Endothelial cell of hepatic sinusoid (primary cell): ENCODE measurements around the gene SYNE3.

ENCODE experiments used
- in situ Hi-C: cut with HindIII; loops from 2 replicates; pipeline ENCODE4 v1.10.0; 2017; ENCODE audit warnings: low sequenced_read_pairs

Gene SYNE3

GRCh38 chr14:95516554-95517181, at the start of gene SYNE3:
Gene SYNE3, minus strand, starts transcription at chr14:95516650. Its CDS starts 40,829 bp downstream, at chr14:95475821.
- in situ Hi-C loops: no loop called here

- in situ Hi-C loops: loop anchor here (5.0 to 25.0 kb wide), 2 partner anchors 68 to 448 kb away; no protein-coding TSS in a partner anchor
Measured at GRCh38 chr14:95564060-95564459, 47.6 kb upstream of the SYNE3 start.

GRCh38 chr14:95562892-95563685, 46.6 kb upstream of the SYNE3 start:
- in situ Hi-C loops: loop anchor here (5.0 to 25.0 kb wide), 2 partner anchors 69 to 449 kb away; no protein-coding TSS in a partner anchor

- in situ Hi-C loops: loop anchor here (5.0 to 25.0 kb wide), 2 partner anchors 71 to 451 kb away; no protein-coding TSS in a partner anchor
Measured at GRCh38 chr14:95561001-95561412, 44.6 kb upstream of the SYNE3 start.

- in situ Hi-C loops: loop anchor here (25.0 kb wide), 1 partner anchor 453 kb away; no protein-coding TSS in a partner anchor
Measured at GRCh38 chr14:95559203-95559602, 42.8 kb upstream of the SYNE3 start.

- in situ Hi-C loops: loop anchor here (25.0 kb wide), 1 partner anchor 454 kb away; no protein-coding TSS in a partner anchor
Measured at GRCh38 chr14:95557832-95558231, 41.4 kb upstream of the SYNE3 start.

- in situ Hi-C loops: loop anchor here (25.0 kb wide), 1 partner anchor 455 kb away; no protein-coding TSS in a partner anchor
Measured at GRCh38 chr14:95557291-95557690, 40.8 kb upstream of the SYNE3 start.

- in situ Hi-C loops: loop anchor here (25.0 kb wide), 1 partner anchor 457 kb away; no protein-coding TSS in a partner anchor
Measured at GRCh38 chr14:95555053-95555452, 38.6 kb upstream of the SYNE3 start.

- in situ Hi-C loops: loop anchor here (25.0 kb wide), 1 partner anchor 459 kb away; no protein-coding TSS in a partner anchor
Measured at GRCh38 chr14:95553141-95553540, 36.7 kb upstream of the SYNE3 start.

GRCh38 chr14:95551435-95551834, 35.0 kb upstream of the SYNE3 start:
- in situ Hi-C loops: loop anchor here (25.0 kb wide), 1 partner anchor 461 kb away; no protein-coding TSS in a partner anchor

GRCh38 chr14:95549656-95550585, 33.5 kb upstream of the SYNE3 start:
- in situ Hi-C loops: loop anchor here (5.0 to 25.0 kb wide), 4 partner anchors 88 to 722 kb away; no protein-coding TSS in a partner anchor

- in situ Hi-C loops: loop anchor here (5.0 to 25.0 kb wide), 3 partner anchors 86 to 724 kb away; no protein-coding TSS in a partner anchor
Measured at GRCh38 chr14:95548328-95548929, 32.0 kb upstream of the SYNE3 start.

- in situ Hi-C loops: loop anchor here (5.0 to 25.0 kb wide), 3 partner anchors 85 to 725 kb away; no protein-coding TSS in a partner anchor
Measured at GRCh38 chr14:95547626-95548327, 31.3 kb upstream of the SYNE3 start.

- in situ Hi-C loops: loop anchor here (5.0 to 25.0 kb wide), 3 partner anchors 85 to 725 kb away; no protein-coding TSS in a partner anchor
Measured at GRCh38 chr14:95547272-95547625, 30.8 kb upstream of the SYNE3 start.

- in situ Hi-C loops: loop anchor here (5.0 to 25.0 kb wide), 3 partner anchors 83 to 727 kb away; no protein-coding TSS in a partner anchor
Measured at GRCh38 chr14:95545515-95546168, 29.2 kb upstream of the SYNE3 start.

- in situ Hi-C loops: loop anchor here (5.0 to 25.0 kb wide), 2 partner anchors 287 to 407 kb away; no protein-coding TSS in a partner anchor
Measured at GRCh38 chr14:95544588-95544987, 28.1 kb upstream of the SYNE3 start.

- in situ Hi-C loops: loop anchor here (5.0 to 25.0 kb wide), 2 partner anchors 286 to 406 kb away; no protein-coding TSS in a partner anchor
Measured at GRCh38 chr14:95543021-95543420, 26.6 kb upstream of the SYNE3 start.
